HG02870 (cell line): ENCODE data around the gene TMEM115.
"Not testable (repeated sequence)": the region's sequence is repeated elsewhere in the genome, so short reads cannot be mapped to it uniquely, and the experiment has no call there.

Source experiments
- ATAC-seq: cut with Tn5 transposase; IDR thresholded peaks from one replicate; pipeline ENCODE4 v1.9.1; 2021; ENCODE audit warnings: mild to moderate bottlenecking, moderate library complexity; ENCODE audit not compliant: unreplicated experiment

Gene TMEM115

DNA sequence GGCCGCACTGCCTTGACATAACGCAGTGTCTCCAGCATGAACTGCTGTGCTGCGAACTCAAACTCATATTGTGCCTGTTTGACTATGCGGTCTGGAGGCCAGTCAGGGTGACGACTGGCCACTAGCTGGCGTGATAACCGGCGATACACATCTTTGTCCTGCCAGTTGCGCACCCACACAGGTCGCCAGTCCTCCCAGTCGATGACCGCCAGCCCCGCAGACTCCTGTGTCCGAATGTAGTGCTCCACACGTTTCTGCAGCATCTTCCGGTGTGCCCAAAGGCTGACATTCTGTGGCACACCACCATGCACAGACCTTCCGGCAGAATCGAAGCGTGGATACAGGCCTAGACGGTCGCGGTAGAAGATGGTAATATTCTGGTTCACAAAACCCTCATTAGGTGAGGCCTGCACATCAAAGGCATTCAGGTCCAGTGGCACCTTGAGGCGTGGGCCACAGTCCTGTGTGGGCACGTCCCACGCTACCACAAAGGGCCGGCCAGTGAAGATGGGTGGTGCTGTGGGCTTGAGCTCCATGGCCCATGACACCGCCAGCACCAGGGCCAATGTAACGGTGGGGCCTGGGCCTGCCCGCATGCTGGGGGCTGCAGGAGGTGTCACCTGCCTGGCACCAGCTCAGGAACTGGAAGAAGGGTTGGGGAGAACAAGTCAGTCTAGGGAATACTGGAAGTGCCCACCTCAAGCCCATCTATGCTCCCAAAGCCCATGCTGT is 39.3 kb downstream of the TMEM115 start:
- no peak for ATAC-seq

DNA sequence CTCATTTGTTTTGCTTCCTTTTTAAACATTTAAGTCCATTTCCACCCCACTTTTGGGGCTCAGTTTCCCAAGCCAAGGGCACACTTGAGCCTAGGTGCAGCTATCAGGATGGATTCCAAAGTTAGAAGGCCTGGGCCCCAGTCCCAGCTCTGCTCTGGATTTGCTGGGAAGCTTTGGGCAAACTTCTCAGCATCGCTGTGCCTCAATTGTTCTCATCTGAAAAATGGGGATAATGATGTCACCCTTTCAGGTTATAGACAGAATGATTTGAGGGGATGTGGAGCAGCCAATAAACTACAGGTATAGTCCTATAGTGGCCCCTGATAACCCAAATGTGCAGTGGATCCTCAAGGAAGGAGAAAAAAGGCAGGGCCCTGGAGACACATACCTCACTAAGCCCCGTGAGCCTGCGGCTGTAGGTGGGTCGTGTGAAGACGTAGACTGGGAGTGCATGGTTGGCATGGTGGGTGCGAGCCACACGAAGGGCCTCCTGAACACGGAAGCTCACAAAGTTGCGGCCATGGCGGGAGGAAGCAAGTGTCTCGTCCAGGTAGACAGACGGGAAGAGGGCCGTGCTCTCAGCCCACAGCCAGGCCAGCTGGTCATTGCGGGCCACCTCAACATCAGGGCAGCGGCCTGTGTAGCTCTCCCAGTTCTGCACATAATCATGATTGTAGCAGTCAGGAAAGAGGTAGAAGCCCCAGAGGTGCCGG is 40.0 kb downstream of the TMEM115 start:
- no peak for ATAC-seq

DNA sequence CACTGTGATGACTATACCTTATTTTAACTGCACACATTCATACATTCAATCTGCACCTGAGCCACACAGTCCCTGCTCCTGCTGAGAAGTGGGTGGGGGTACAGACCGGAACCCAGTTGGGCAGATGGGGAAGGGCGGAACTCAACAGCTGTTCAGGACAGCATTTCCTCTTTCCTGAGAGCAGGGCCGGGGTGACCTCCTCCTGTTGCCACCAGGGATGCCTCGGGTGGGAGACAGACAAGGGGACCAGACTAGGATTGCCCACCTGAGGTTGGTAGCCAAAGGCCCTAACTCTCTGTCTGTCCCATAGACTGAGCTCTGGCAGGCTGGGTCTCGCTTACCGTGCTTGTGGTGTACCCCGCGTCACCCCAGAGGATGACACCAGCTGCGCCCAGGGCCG is 40.7 kb downstream of the TMEM115 start:
- no peak for ATAC-seq

DNA sequence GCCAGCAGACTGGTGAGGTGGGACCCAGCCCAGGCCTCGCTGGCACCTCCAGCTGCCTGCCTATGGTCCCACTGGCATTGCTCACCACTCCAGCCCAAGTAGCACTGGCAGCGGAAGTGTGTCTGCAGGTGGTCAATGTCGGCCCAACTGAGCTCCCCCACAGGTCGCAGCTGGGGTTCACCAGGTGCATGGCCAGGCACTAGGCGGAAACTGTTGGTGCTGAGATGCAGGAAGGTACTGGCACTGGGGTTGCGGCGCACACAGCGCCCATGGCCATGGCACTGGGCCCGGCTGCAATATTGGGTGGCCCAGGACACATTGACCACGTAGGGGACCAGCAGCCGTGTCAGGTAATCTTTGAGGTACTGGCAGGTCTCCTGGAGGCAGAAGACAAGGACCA is 41.2 kb downstream of the TMEM115 start:
- no peak for ATAC-seq

DNA sequence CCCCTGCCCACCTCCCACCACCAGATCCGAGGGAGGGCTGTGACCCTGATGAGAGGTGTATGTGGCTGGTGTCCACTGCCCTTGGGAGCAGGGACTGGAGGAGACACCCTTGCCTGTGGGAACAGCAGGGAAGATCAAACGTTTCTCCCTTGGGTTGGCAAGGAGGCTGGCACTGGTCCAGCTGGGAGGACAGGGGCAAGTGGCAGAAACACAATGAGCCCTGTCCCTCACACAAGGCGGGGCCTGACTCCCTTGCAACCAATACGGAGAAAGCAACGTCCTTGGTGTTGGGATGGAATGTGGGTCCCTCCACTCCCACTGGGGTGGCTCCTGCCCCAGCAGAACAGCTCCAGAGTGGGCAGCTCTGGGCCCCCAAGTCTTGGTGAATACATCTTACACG is 42.0 kb downstream of the TMEM115 start:
- ATAC-seq = no peak

DNA sequence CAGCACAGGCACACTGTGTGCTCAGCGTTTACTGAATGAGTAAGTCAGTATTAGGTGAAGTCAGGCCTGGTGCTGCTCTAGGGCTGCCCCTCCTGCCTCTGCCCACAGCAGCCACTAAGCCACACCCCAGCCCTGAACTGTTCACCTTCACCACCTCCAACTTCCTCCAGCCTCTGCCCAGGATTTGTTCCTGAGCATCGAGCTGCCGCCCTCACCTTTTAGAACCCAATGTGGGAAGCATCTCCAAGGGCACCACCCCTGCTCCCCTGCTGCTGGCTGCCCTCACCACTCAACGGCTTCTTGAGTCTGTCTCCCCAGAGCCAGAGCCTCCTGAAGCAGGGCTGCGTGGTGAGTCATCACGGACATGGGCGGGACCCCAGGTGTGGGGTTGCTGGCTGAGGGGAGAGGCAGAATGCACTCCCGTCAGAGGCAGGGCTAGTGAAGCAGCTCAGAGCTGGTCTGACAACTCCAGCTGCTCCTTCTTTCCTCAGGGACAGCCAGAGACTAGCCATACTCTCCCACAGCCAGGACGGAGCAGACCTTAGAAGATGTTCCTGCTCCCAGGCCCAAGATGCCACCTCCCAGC is 42.6 kb downstream of the TMEM115 start:
- ATAC-seq = no peak

DNA sequence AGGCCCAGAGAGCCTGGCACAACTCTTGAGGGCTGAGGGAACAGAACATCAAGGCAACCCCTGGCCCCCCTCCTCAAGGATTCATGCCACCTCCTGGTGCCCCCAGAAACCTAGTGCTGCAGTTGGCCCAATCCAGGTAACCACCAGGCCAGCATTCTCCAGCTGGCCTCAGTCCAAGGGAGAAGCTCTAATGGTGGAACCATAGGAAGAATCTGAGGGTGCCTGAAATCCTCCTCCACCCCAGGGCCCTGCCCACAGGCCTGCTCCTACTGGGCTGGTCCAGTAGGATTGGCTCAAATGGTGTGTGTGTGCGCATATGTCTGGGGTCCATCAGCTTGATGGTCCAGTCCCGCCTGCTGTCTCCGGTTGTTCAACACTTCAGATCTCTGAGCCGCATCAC is 44.5 kb downstream of the TMEM115 start:
- no peak for ATAC-seq

DNA sequence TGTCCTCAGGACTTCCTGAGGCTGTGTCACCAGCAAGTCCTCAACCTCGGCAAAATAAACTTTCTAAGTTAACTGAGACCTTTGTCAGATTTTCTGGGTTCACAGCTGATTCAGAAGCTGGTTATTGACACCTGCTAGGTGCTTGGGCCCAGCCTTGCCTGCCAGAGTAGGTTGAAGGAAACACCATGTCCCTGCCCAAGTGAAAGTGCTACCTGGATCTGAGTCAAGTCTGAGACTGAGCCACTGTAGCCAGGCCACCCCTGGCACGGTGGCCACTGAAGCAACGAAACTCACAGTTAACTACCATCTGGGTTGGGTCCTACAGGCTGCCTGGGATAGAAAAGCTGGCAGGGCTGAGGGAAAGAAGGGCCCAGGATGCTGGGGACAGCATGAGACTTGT is 45.0 kb downstream of the TMEM115 start:
- no peak for ATAC-seq

DNA sequence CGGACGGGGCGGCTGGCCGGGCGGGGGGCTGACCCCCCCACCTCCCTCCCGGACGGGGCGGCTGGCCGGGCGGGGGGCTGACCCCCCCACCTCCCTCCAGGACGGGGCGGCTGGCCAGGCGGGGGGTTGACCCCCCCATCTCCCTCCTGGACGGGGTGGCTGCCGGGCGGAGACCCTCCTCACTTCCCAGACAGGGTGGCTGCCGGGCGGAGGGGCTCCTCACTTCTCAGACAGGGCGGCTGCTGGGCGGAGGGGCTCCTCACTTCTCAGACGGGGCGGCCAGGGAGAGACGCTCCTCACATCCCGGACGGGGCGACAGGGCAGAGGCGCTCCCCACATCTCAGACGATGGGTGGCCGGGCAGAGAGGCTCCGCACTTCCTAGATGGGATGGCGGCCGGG is 47.3 kb downstream of the TMEM115 start:
- ATAC-seq = not testable (repeated sequence)
